GM21528 (cell line): ENCODE results near the gene PLK1.
"Not testable (repeated sequence)": the region's sequence is repeated elsewhere in the genome, so short reads cannot be mapped to it uniquely, and the experiment has no call there.

Experiments
- ATAC-seq: cut with Tn5 transposase; IDR thresholded peaks from one replicate; pipeline ENCODE4 v1.9.1; 2021; ENCODE audit warnings: mild to moderate bottlenecking, moderate library complexity; ENCODE audit not compliant: unreplicated experiment, low FRiP score

Gene PLK1

GRCh38 chr16:23706439-23706838 is 27.8 kb downstream of the PLK1 start:
- no peak for ATAC-seq

- no peak for ATAC-seq
Observed at GRCh38 chr16:23709536-23709935, 30.8 kb downstream of the PLK1 start.

GRCh38 chr16:23710008-23710407 is 31.3 kb downstream of the PLK1 start:
- ATAC-seq: no peak

DNA sequence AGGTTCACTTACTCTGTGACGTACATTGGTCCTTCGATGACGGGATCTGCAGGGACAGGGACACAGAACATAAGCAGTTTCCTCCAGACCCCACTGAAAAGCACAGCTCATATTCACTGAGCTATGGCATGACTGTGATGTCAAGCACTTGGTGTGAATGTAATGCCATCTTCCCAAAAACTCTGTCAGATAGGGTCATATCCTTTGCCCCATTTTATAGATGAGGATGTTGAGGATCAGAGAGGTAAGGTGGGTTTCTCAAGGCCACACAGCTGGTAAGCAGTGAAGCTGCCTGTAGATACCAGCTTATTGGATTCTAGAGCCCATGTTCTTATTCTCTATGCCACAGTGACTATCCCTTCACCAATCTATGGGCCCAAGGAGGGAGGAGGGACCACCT is 31.8 kb downstream of the PLK1 start:
- ATAC-seq: no peak

DNA sequence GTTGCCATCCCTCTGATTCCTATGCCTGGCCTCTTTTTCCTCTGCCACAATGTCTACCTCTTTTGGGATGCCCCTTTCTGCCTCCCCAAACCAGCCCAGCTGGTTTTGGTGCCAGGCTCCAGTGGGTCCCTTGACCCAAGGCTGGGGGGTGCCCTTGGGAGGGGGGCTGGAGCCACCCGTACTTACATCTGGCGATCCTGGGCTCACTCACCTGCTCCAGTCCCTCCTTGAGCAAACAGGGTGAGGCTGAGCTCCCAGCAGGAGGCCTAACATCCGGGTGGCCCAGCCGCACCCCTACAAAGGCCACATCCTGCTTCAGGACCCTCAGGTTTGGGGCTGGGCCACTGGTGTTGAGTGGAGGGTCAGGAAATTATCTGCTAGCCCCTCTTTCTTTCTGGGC is 33.1 kb downstream of the PLK1 start:
- no peak for ATAC-seq

DNA sequence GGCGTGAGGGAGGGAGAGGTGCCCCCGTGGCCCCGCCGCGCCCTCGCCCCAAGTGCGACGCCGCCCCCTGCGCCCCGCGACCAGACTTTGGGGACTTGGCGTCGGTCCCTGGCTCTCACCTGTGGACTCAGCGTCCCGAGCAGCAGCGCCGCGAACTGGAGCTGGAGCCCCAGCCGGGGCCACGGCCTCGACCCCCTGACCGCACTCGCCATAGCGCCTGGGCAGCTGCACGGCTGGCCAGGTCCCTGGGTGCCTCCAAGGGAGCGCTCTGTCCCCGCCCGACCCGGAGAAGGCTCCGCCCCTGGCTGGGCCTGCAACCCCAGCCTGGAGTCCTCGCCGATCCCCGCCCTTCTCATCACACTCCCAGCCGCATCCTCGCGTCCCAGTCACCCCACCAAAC is 34.3 kb downstream of the PLK1 start, which contains the start of gene ERN2:
TSS of gene ERN2 (minus strand) at position 247 of the 400 bp plus-strand sequence. CDS start at position 212, 35 bp downstream.
- no peak for ATAC-seq

- no peak for ATAC-seq
Observed at GRCh38 chr16:23716484-23716883, 37.8 kb downstream of the PLK1 start.

DNA sequence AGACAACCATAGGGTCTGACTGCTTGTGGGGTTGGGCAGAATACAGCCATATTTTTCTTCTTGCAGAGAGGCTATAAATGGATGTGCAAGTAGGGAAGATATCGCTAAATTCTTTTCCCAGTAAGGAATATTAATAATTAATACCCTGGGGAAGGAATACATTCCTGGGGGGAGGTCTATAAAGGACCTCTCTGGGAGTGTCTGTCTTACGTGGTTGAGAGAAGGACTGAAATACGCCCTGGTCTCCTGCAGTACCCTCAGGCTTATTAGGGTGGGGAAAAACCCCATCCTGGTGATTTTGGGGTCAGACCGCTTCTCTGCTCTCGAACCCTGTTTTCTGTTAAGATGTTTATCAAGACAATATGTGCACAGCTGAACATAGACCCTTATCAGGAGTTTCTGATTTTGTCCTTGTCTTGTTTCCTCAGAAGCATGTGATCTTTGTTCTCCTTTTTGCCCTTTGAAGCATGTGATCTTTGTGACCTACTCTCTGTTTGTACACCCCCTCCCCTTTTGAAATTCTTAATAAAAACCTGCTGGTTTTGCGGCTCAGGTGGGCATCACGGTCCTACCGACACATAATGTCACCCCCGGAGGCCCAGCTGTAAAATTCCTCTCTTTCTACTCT is 44.0 kb downstream of the PLK1 start:
- not testable (repeated sequence) for ATAC-seq

GRCh38 chr16:23724096-23724784 is 45.6 kb downstream of the PLK1 start:
- no peak for ATAC-seq

DNA sequence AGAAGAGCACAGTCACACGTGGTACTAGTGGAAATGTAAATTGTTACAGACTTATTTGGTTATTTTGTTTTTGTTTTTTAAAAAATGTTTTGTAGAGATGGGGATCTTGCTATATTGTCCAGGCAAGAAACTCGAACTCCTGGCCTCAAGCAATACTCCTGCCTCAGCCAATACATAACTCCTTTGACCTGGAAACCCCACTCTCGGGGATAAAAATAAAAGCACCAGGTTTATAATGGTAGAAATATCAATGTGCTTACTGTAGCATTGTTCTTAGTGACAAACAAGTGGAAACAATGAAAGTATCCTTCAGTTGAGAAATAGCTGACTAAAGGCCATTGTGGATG is 46.1 kb downstream of the PLK1 start:
- ATAC-seq: no peak

GRCh38 chr16:23726710-23727109 is 48.0 kb downstream of the PLK1 start:
- ATAC-seq: no peak

- no peak for ATAC-seq
Observed at GRCh38 chr16:23728112-23728477, 49.4 kb downstream of the PLK1 start.

GRCh38 chr16:23729503-23730424 is 51.1 kb downstream of the PLK1 start:
- ATAC-seq: no peak

DNA sequence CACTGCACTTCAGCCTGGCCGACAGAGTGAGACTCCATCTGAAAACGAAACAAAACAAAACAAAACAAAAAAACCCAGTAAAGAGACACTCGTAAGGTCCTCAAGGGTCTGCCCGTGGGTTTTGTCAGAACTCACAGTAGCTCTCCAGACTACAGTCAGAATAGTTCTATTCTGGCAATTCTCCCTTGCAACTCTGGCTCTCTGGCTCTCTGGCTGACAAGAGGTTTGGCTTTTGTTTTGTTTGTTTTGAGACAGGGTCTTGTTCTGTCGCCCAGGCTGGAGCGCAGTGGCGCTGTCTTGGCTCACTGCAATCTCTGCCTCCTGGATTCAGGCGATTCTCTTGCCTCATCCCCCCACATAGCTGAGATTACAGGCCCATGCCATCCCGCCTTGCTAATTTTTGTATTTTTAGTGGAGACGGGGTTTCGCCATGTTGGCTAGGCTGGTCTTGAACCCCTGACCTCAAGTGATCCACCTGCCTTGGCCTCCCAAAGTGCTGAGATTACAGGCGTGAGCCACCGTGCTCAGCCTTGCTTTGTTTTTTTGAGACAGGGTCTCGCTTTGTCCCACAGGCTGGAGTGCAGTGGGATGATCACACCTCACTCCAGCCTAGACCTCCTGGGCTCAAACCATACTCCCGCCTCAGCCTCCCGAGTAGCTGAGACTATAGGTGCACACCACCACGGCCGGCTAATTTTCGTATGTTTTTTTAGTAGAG is 55.6 kb downstream of the PLK1 start:
- ATAC-seq: no peak

GRCh38 chr16:23737423-23738028 is 58.8 kb downstream of the PLK1 start:
- not testable (repeated sequence) for ATAC-seq

DNA sequence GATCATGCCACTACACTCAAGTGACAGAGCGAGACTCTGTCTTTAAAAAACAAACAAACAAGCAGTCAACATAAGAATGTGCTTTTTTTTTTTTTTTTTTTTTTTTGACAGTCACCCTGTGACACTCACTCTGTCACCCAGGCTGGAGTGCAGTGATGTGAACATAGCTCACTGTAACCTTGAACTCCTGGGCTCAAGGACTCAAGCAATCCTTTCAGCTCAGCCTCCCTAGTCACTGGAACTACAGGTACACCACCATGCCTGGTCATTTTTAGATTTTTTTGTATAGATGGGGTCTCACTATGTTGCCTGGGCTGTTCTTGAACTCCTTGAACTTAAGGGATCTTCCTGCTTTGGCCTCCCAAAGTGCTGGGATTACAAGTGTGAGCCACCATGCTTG is 60.8 kb downstream of the PLK1 start:
- no peak for ATAC-seq
